Astrocyte (in vitro differentiated cells and primary cell): ENCODE data around the gene NOVA1. TPM values are rescaled to one million over a fixed set of nuclear protein-coding genes. Genes with fewer than 3 reads are reported as not detected.

Source experiments
- DNase-seq: peaks from one replicate; pipeline ENCODE4 v3.0.0-alpha.2; 2010; ENCODE audit warnings: low read depth
- FAIRE-seq: peaks from 2 replicates; lab custom pipeline; 2011; peaks lifted over from hg19 to GRCh38; lab: Jason Lieb, UNC
- H2AFZ ChIP-seq: 2 replicates; pipeline ENCODE4 v1.6.0; 2012; ENCODE audit warnings: low read depth, low read length, inconsistent platforms
- H3K27ac ChIP-seq: 2 replicates; pipeline ENCODE4 v1.5.1; 2011; ENCODE audit warnings: low read depth, low read length, inconsistent platforms
- H3K27me3 ChIP-seq: 2 replicates; pipeline ENCODE4 v1.6.0; 2011; ENCODE audit warnings: low read length, inconsistent platforms; ENCODE audit not compliant: insufficient read depth
- H3K36me3 ChIP-seq: 2 replicates; pipeline ENCODE4 v1.5.1; 2011; ENCODE audit warnings: low read length, inconsistent platforms; ENCODE audit not compliant: insufficient read depth
- H3K4me1 ChIP-seq: 2 replicates; pipeline ENCODE4 v1.5.1; 2011; ENCODE audit warnings: low read length, inconsistent platforms; ENCODE audit not compliant: insufficient read depth
- H3K4me2 ChIP-seq: 2 replicates; pipeline ENCODE4 v1.6.0; 2012; ENCODE audit warnings: low read length, inconsistent platforms
- H3K4me3 ChIP-seq: 2 replicates; pipeline ENCODE4 v1.5.1; 2011; ENCODE audit warnings: low read depth, mild to moderate bottlenecking, low read length, inconsistent platforms; ENCODE audit not compliant: insufficient read depth
- H3K79me2 ChIP-seq: 2 replicates; pipeline ENCODE4 v1.6.0; 2012; ENCODE audit warnings: mild to moderate bottlenecking, low read length, inconsistent platforms; ENCODE audit not compliant: insufficient read depth
- H3K9ac ChIP-seq: 2 replicates; pipeline ENCODE4 v1.6.0; 2012; ENCODE audit warnings: mild to moderate bottlenecking, low read length, inconsistent platforms
- H3K9me3 ChIP-seq: 2 replicates; pipeline ENCODE4 v1.5.1; 2012; ENCODE audit warnings: low read depth, mild to moderate bottlenecking, low read length, inconsistent platforms; ENCODE audit not compliant: insufficient read depth
- H4K20me1 ChIP-seq: 2 replicates; pipeline ENCODE4 v1.6.0; 2012; ENCODE audit warnings: low read length, inconsistent platforms; ENCODE audit not compliant: insufficient read depth
- H3K27ac Mint-ChIP-seq: one replicate; pipeline ENCODE4 v1.8.0; 2021; ENCODE audit warnings: mild to moderate bottlenecking, mixed read lengths; ENCODE audit not compliant: unreplicated experiment
- H3K27me3 Mint-ChIP-seq: one replicate; pipeline ENCODE4 v1.8.0; 2021; ENCODE audit warnings: low read depth, mixed read lengths; ENCODE audit not compliant: unreplicated experiment
- H3K36me3 Mint-ChIP-seq: one replicate; pipeline ENCODE4 v1.8.0; 2021; ENCODE audit warnings: low read depth, mixed read lengths; ENCODE audit not compliant: unreplicated experiment
- H3K4me1 Mint-ChIP-seq: one replicate; pipeline ENCODE4 v1.8.0; 2021; ENCODE audit warnings: low read depth, mixed read lengths; ENCODE audit not compliant: unreplicated experiment
- H3K4me3 Mint-ChIP-seq: one replicate; pipeline ENCODE4 v1.8.0; 2021; ENCODE audit warnings: mild to moderate bottlenecking, moderate library complexity, mixed read lengths; ENCODE audit not compliant: unreplicated experiment
- H3K9me3 Mint-ChIP-seq: one replicate; pipeline ENCODE4 v1.8.0; 2021; ENCODE audit warnings: mild to moderate bottlenecking, mixed read lengths; ENCODE audit not compliant: unreplicated experiment
- CTCF ChIP-seq: IDR thresholded peaks from 2 replicates; pipeline ENCODE4 v1.5.1; 2011; ENCODE audit warnings: low read depth, mild to moderate bottlenecking, inconsistent platforms, low read length, moderate library complexity; ENCODE audit not compliant: insufficient read depth
- EZH2 ChIP-seq: IDR thresholded peaks from 2 replicates; pipeline ENCODE4 v1.6.1; 2012; ENCODE audit warnings: mild to moderate bottlenecking, low read length, inconsistent platforms; ENCODE audit not compliant: insufficient read depth
- total RNA-seq: library from RNA; stranded (reverse); gene quantifications from 2 replicates; pipeline ENCODE4 v1.2.1, GENCODE V29; 2021

The NOVA1 gene
- total RNA-seq, 1 donor from 2014 or later, result 8.9 TPM

- H3K4me1 ChIP-seq, result no peaks in the 10 kb centered on the region
- no peak overlapping the region for H3K4me2 ChIP-seq
- H3K27ac ChIP-seq, result no peak overlapping the region
- H3K79me2 ChIP-seq, result no peaks in the 10 kb centered on the region
- Mint-ChIP-seq H3K4me1 (no peaks in the 10 kb centered on the region), H3K9me3 (peaks cover 1% of the 10 kb centered on the region), H3K36me3 (no peaks in the 10 kb centered on the region), H3K4me3 (no peak overlapping the region), H3K27me3 (no peaks in the 10 kb centered on the region), H3K27ac (no peak overlapping the region)
- H4K20me1 ChIP-seq, result no peaks in the 10 kb centered on the region
- no peak for TF ChIP-seq EZH2
- TF ChIP-seq CTCF, result no peak
- no peak overlapping the region for H3K4me3 ChIP-seq
- no peaks in the 10 kb centered on the region for H3K36me3 ChIP-seq
- no peak overlapping the region for H3K9ac ChIP-seq
- no peak overlapping the region for H2AFZ ChIP-seq
- no peak for DNase-seq
- FAIRE-seq, result no peak
- H3K9me3 ChIP-seq, result no peaks in the 10 kb centered on the region
- no peaks in the 10 kb centered on the region for H3K27me3 ChIP-seq
These were observed 143.7 kb downstream of the NOVA1 start for GRCh38 chr14:26454105-26454504.

GRCh38 chr14:26448181-26448855, 149.5 kb downstream of the NOVA1 start:
- Histone ChIP-seq H3K9ac (no peak overlapping the region), H2AFZ (no peak overlapping the region), H3K9me3 (no peaks in the 10 kb centered on the region), H3K27me3 (no peaks in the 10 kb centered on the region), H3K36me3 (no peaks in the 10 kb centered on the region), H4K20me1 (no peaks in the 10 kb centered on the region), H3K27ac (no peak overlapping the region), H3K4me1 (no peaks in the 10 kb centered on the region), H3K4me3 (no peak overlapping the region), H3K79me2 (no peaks in the 10 kb centered on the region), H3K4me2 (no peak overlapping the region)
- FAIRE-seq (no peak), DNase-seq (no peak)
- no peak overlapping the region for H3K4me3 Mint-ChIP-seq
- H3K27ac Mint-ChIP-seq, result no peak overlapping the region
- H3K27me3 Mint-ChIP-seq, result no peaks in the 10 kb centered on the region
- no peaks in the 10 kb centered on the region for H3K9me3 Mint-ChIP-seq
- no peak for TF ChIP-seq EZH2
- no peak for TF ChIP-seq CTCF
- H3K36me3 Mint-ChIP-seq, result no peaks in the 10 kb centered on the region
- H3K4me1 Mint-ChIP-seq, result no peaks in the 10 kb centered on the region

- Mint-ChIP-seq H3K4me3 (no peak overlapping the region), H3K36me3 (no peaks in the 10 kb centered on the region), H3K27ac (no peak overlapping the region), H3K9me3 (no peaks in the 10 kb centered on the region), H3K4me1 (no peaks in the 10 kb centered on the region), H3K27me3 (no peaks in the 10 kb centered on the region)
- H3K27me3 ChIP-seq, result no peaks in the 10 kb centered on the region
- no peak overlapping the region for H3K9ac ChIP-seq
- no peak overlapping the region for H3K4me2 ChIP-seq
- no peaks in the 10 kb centered on the region for H3K36me3 ChIP-seq
- no peaks in the 10 kb centered on the region for H4K20me1 ChIP-seq
- no peak for FAIRE-seq
- H3K4me3 ChIP-seq, result no peak overlapping the region
- H3K79me2 ChIP-seq, result no peaks in the 10 kb centered on the region
- H3K27ac ChIP-seq, result no peak overlapping the region
- peak; percentile 8 for DNase-seq
- no peaks in the 10 kb centered on the region for H3K9me3 ChIP-seq
- no peaks in the 10 kb centered on the region for H3K4me1 ChIP-seq
- no peak overlapping the region for H2AFZ ChIP-seq
- TF ChIP-seq CTCF (no peak), EZH2 (no peak)
These were observed 153.0 kb downstream of the NOVA1 start for GRCh38 chr14:26444822-26445221.
